ENCODE results near the gene PIAS3.

Gene PIAS3

GRCh38 chr1:145858901-145859490 lies at the start of gene PIAS3:
Gene PIAS3 (minus strand): TSS chr1:145859081. CDS start chr1:145858990, 91 bp downstream.
- H3K27ac ChIP-seq (ENCODE audit: extremely low read depth, low read depth, low read length) = peak within 1 kb of the TSS; percentile 65; the same call in 1 of the 2 replicates
- CTCF ChIA-PET = interaction anchor here (0.9 to 9.6 kb wide), 12 partner anchors 11 to 173 kb away, joined by 3 to 190 read pairs (median 4); partner anchors contain the start of genes ANKRD35, ITGA10 and NUDT17
- TF ChIP-seq ZNF514 (tag by site-specific recombination; IDR thresholded peaks at IDR 0.05) = no peak
- TF ChIP-seq YY2 (tag by site-specific recombination; IDR thresholded peaks at IDR 0.05) = peak; percentile 75; the same call in 1 of the 2 replicates
- peak; percentile 79 for TF ChIP-seq KLF1 (tag by site-specific recombination; IDR thresholded peaks at IDR 0.05)
- TF ChIP-seq GFI1B (tag by site-specific recombination; IDR thresholded peaks at IDR 0.05) = no peak
- no peak for TF ChIP-seq ZSCAN30 (tag by site-specific recombination; IDR thresholded peaks at IDR 0.05)
- no peak for TF ChIP-seq MZF1 (tag by site-specific recombination; IDR thresholded peaks at IDR 0.05; ENCODE audit: borderline replicate concordance)
- peak; percentile 54 for TF ChIP-seq ZBTB8A (tag by site-specific recombination; IDR thresholded peaks at IDR 0.05)
- no peak for TF ChIP-seq ZFP3 (tag by site-specific recombination; IDR thresholded peaks at IDR 0.05; ENCODE audit: low read depth)
- TF ChIP-seq ZNF843 (tag by site-specific recombination; IDR thresholded peaks at IDR 0.05) = no peak; the same call in 1 of the 2 replicates
- no peak for TF ChIP-seq ZNF571 (tag by site-specific recombination; IDR thresholded peaks at IDR 0.05)
- TF ChIP-seq ZNF335 (tag by site-specific recombination; conservative IDR thresholded peaks at IDR 0.05) = peak; percentile 91
- TF ChIP-seq TSHZ1 (tag by site-specific recombination; IDR thresholded peaks at IDR 0.05; ENCODE audit: borderline replicate concordance) = 0 out of 2 replicates have a peak, but pooled peaks have one; percentile 6
- no peak for TF ChIP-seq ZNF510 (tag by site-specific recombination; IDR thresholded peaks at IDR 0.05; ENCODE audit: insufficient replicate concordance)
- no peak for TF ChIP-seq ZNF621 (tag by site-specific recombination; IDR thresholded peaks at IDR 0.05)
- no peak for TF ChIP-seq OSR2 (tag by site-specific recombination; IDR thresholded peaks at IDR 0.05)
- peak; percentile 67; the same call in 1 of the 2 replicates for TF ChIP-seq ZNF660 (tag by site-specific recombination; IDR thresholded peaks at IDR 0.05)
- TF ChIP-seq ZNF658 (tag by site-specific recombination; IDR thresholded peaks at IDR 0.05) = no peak
- no peak for TF ChIP-seq ZNF610 (tag by site-specific recombination; IDR thresholded peaks at IDR 0.05; ENCODE audit: borderline replicate concordance)
- TF ChIP-seq SCRT2 (tag by site-specific recombination; IDR thresholded peaks at IDR 0.05) = no peak
- TF ChIP-seq ZNF473 (tag by site-specific recombination; IDR thresholded peaks at IDR 0.05) = no peak
- TF ChIP-seq ZBTB49 (tag by site-specific recombination; IDR thresholded peaks at IDR 0.05; ENCODE audit: low read depth) = no peak
- 0 out of 2 replicates have a peak, but pooled peaks have one; percentile 62 for TF ChIP-seq ZNF2 (tag by site-specific recombination; IDR thresholded peaks at IDR 0.05)
- no peak for TF ChIP-seq ZFP37 (tag by site-specific recombination; IDR thresholded peaks at IDR 0.05)
- no peak for TF ChIP-seq ZNF16 (tag by site-specific recombination; IDR thresholded peaks at IDR 0.05; ENCODE audit: low read depth)
- no peak for TF ChIP-seq ZNF24 (tag by site-specific recombination; IDR thresholded peaks at IDR 0.05)
- no peak for TF ChIP-seq TCF7L2 (IDR thresholded peaks at IDR 0.05; ENCODE audit: borderline replicate concordance, low read depth, low read length)
- TF ChIP-seq ZNF561 (tag by site-specific recombination; IDR thresholded peaks at IDR 0.05; ENCODE audit: borderline replicate concordance) = no peak; the same call in 1 of the 2 replicates
- TF ChIP-seq ZNF701 (tag by site-specific recombination; IDR thresholded peaks at IDR 0.05) = no peak
- TF ChIP-seq ZNF398 (tag by site-specific recombination; IDR thresholded peaks at IDR 0.05) = peak; percentile 20; the same call in 1 of the 2 replicates
- no peak for TF ChIP-seq ZNF707 (tag by site-specific recombination; IDR thresholded peaks at IDR 0.05)
- TF ChIP-seq ZNF654 (tag by site-specific recombination; IDR thresholded peaks at IDR 0.05; ENCODE audit: low read depth) = no peak
- no peak; the same call in 1 of the 2 replicates for TF ChIP-seq KLF7 (tag by site-specific recombination; IDR thresholded peaks at IDR 0.05; ENCODE audit: borderline replicate concordance)
- TF ChIP-seq ZSCAN16 (tag by site-specific recombination; IDR thresholded peaks at IDR 0.05) = no peak

More at GRCh38 chr1:145858901-145859490, at the start of gene PIAS3:
- Histone ChIP-seq H3K9me3 (ENCODE audit: control insufficient read depth, insufficient read depth, low read depth, low read length) (no peaks in the 10 kb centered on the region), H3K4me3 (ENCODE audit: low read depth, low read length) (peak within 1 kb of the TSS; percentile 68), H3K36me3 (ENCODE audit: control insufficient read depth in 2 of 2, insufficient read depth in 1 of 2, low read length in 2 of 2) (peaks cover 4 to 31% of the 10 kb centered on the region in 2 experiments), H3K4me1 (ENCODE audit: control insufficient read depth, insufficient read depth, low read length) (no peaks in the 10 kb centered on the region)
- POLR2A ChIA-PET = interaction anchor here (0.6 to 4.6 kb wide), 29 partner anchors 10 to 578 kb away, joined by 3 to 127 read pairs (median 5); partner anchors contain the start of genes ANKRD34A, ANKRD35, LIX1L and NUDT17

Measured in HEK293 (cell line).